ENCODE measurements around the gene GPR107. TPM values are rescaled to one million over a fixed set of nuclear protein-coding genes. Genes with fewer than 3 reads are reported as not detected.
A peak's percentile ranks its signal among the peaks of the same experiment; 100 is the strongest.

Gene GPR107
- total RNA-seq, 1 donor from 2014 or later = 70.7 TPM

- peaks cover 3% of the 10 kb centered on the region for H3K4me1 Mint-ChIP-seq (ENCODE audit: low read depth)
- H3K4me3 Mint-ChIP-seq (ENCODE audit: unreplicated experiment) = no peak overlapping the region
- no peaks in the 10 kb centered on the region for H3K27me3 Mint-ChIP-seq (ENCODE audit: low read depth)
- peak overlapping the region; percentile 46 for H3K27ac Mint-ChIP-seq (ENCODE audit: unreplicated experiment)
- H3K36me3 Mint-ChIP-seq (ENCODE audit: low read depth) = peaks cover 30% of the 10 kb centered on the region
- DNase-seq (ENCODE audit: low spot score) = no peak
- no peaks in the 10 kb centered on the region for H3K9me3 Mint-ChIP-seq (ENCODE audit: low read depth)
- peak; percentile 50 for TF ChIP-seq CTCF (IDR thresholded peaks at IDR 0.05)
These were observed 37.2 kb downstream of the GPR107 start for GRCh38 chr9:130090915-130091314.

GRCh38 chr9:130092910-130093309, 39.2 kb downstream of the GPR107 start:
- Mint-ChIP-seq H3K4me3 (ENCODE audit: unreplicated experiment) (no peak overlapping the region), H3K36me3 (ENCODE audit: low read depth) (peaks cover 29% of the 10 kb centered on the region), H3K9me3 (ENCODE audit: low read depth) (no peaks in the 10 kb centered on the region), H3K4me1 (ENCODE audit: low read depth) (peaks cover 3% of the 10 kb centered on the region), H3K27me3 (ENCODE audit: low read depth) (no peaks in the 10 kb centered on the region), H3K27ac (ENCODE audit: unreplicated experiment) (no peak overlapping the region)
- no peak for DNase-seq (ENCODE audit: low spot score)
- TF ChIP-seq CTCF (IDR thresholded peaks at IDR 0.05) = no peak

GRCh38 chr9:130095872-130096271, 42.2 kb downstream of the GPR107 start:
- Mint-ChIP-seq H3K27me3 (ENCODE audit: low read depth) (no peaks in the 10 kb centered on the region), H3K4me1 (ENCODE audit: low read depth) (peaks cover under 1% of the 10 kb centered on the region), H3K36me3 (ENCODE audit: low read depth) (peaks cover 22% of the 10 kb centered on the region), H3K4me3 (ENCODE audit: unreplicated experiment) (no peak overlapping the region), H3K27ac (ENCODE audit: unreplicated experiment) (peak overlapping the region; percentile 36), H3K9me3 (ENCODE audit: low read depth) (no peaks in the 10 kb centered on the region)
- no peak for TF ChIP-seq CTCF (IDR thresholded peaks at IDR 0.05)
- no peak for DNase-seq (ENCODE audit: low spot score)

GRCh38 chr9:130100681-130101080, 47.0 kb downstream of the GPR107 start:
- no peak for DNase-seq (ENCODE audit: low spot score)
- no peak for TF ChIP-seq CTCF (IDR thresholded peaks at IDR 0.05)
- no peak overlapping the region for H3K4me3 Mint-ChIP-seq (ENCODE audit: unreplicated experiment)
- H3K9me3 Mint-ChIP-seq (ENCODE audit: low read depth) = no peaks in the 10 kb centered on the region
- H3K27ac Mint-ChIP-seq (ENCODE audit: unreplicated experiment) = no peak overlapping the region
- no peaks in the 10 kb centered on the region for H3K27me3 Mint-ChIP-seq (ENCODE audit: low read depth)
- peaks cover 22% of the 10 kb centered on the region for H3K36me3 Mint-ChIP-seq (ENCODE audit: low read depth)
- no peaks in the 10 kb centered on the region for H3K4me1 Mint-ChIP-seq (ENCODE audit: low read depth)

- Mint-ChIP-seq H3K4me3 (ENCODE audit: unreplicated experiment) (no peak overlapping the region), H3K36me3 (ENCODE audit: low read depth) (peaks cover 20% of the 10 kb centered on the region)
These were observed 48.2 kb downstream of the GPR107 start for GRCh38 chr9:130101915-130102314.

More at GRCh38 chr9:130101915-130102314, 48.2 kb downstream of the GPR107 start:
- TF ChIP-seq CTCF (IDR thresholded peaks at IDR 0.05) = no peak
- peaks cover under 1% of the 10 kb centered on the region for H3K4me1 Mint-ChIP-seq (ENCODE audit: low read depth)
- H3K9me3 Mint-ChIP-seq (ENCODE audit: low read depth) = no peaks in the 10 kb centered on the region
- no peak for DNase-seq (ENCODE audit: low spot score)
- H3K27me3 Mint-ChIP-seq (ENCODE audit: low read depth) = no peaks in the 10 kb centered on the region
- no peak overlapping the region for H3K27ac Mint-ChIP-seq (ENCODE audit: unreplicated experiment)
